Natural killer cell treated with Interleukin-12 subunit alpha and Interleukin-12 subunit beta and Interleukin-15 and Interleukin-18, amount 100 ng/mL, for 72 hours (primary cell): ENCODE measurements around the gene AMBRA1. TPM values are rescaled to one million over a fixed set of nuclear protein-coding genes. Genes with fewer than 3 reads are reported as not detected.

Source experiments
- ATAC-seq, 2 donors: fragments of 150-1000 bp; cut with Tn5 transposase in 1 of 2; sonication (Bioruptor Pico), chemical (Tn5 transposase) in 1 of 2; 2 replicates each; pipeline ENCODE4 v1.10.0; 2021
- DNase-seq: peaks from one replicate; pipeline ENCODE4 v3.0.0; 2022; ENCODE audit warnings: low spot score
- H3K27ac Mint-ChIP-seq, 2 donors: 1 replicate in 1 of 2; 2 replicates in 1 of 2; pipeline ENCODE4 v1.8.0; 2022; ENCODE audit warnings: mixed read lengths in 2 of 2, mild to moderate bottlenecking in 1 of 2, moderate library complexity in 1 of 2
- H3K27me3 Mint-ChIP-seq, 2 donors: 1 replicate in 1 of 2; 2 replicates in 1 of 2; pipeline ENCODE4 v1.8.0; 2022; ENCODE audit warnings: mixed read lengths in 2 of 2
- H3K36me3 Mint-ChIP-seq: one replicate; pipeline ENCODE4 v1.8.0; 2022; ENCODE audit warnings: mixed read lengths
- H3K4me1 Mint-ChIP-seq, 2 donors: 1 replicate in 1 of 2; 2 replicates in 1 of 2; pipeline ENCODE4 v1.8.0; 2022; ENCODE audit warnings: low read depth in 2 of 2, mixed read lengths in 2 of 2, mild to moderate bottlenecking in 1 of 2
- H3K4me3 Mint-ChIP-seq: one replicate; pipeline ENCODE4 v1.8.0; 2022; ENCODE audit warnings: mixed read lengths
- H3K9me3 Mint-ChIP-seq: 2 replicates; pipeline ENCODE4 v1.8.0; 2022; ENCODE audit warnings: mixed read lengths
- total RNA-seq, 2 donors: library from RNA; stranded (reverse); gene quantifications; one replicate each; pipeline ENCODE4 v1.2.3, GENCODE V29; 2022

Gene AMBRA1
- total RNA-seq, 2 donors from 2014 or later, result 50.7 to 72.4 TPM

DNA sequence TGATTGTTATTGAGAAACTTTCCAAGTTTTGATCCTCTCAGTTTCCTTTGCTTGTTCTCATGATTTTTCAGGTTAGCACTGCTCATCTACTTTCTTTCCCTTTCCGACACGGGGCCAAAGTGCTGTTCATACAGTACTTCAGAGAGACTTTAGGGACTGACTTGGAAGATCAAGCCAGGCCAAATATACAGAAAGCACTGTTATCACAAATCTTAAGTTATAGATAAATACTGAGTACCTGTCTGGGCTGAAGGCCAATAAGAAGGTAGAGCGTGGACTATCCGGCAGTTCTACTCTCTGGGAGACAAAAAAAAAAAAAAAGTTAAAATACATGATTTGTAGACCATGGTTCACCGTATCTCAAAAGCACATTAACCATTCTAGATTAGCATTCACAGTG is 46.2 kb downstream of the AMBRA1 start:
- ATAC-seq (no peak), DNase-seq (no peak)
- no peaks in the 10 kb centered on the region for H3K27me3 Mint-ChIP-seq
- peaks cover 19% of the 10 kb centered on the region for H3K36me3 Mint-ChIP-seq
- H3K27ac Mint-ChIP-seq, result no peak overlapping the region
- H3K4me3 Mint-ChIP-seq, result no peak overlapping the region
- no peaks in the 10 kb centered on the region for H3K9me3 Mint-ChIP-seq
- H3K4me1 Mint-ChIP-seq, result peaks cover 0 to 13% of the 10 kb centered on the region in 2 donors

DNA sequence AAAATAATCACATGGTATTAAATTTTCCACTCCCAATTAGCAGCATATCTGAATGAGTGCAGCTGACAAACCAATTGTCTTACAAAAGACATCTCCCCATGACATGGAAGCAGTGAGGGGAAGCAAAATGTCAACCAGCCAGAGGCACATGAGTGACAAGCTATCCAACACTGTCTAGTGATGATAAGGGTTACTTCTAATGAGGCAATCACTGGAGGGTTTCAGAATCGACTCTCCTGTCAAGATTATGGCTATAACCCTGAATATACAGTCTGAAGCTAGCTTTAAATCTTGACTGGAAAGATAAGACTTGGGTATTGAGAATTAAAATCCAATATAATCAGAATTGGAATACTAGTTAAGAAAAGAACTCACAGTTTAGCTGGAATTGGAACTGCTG is 50.3 kb downstream of the AMBRA1 start:
- no peaks in the 10 kb centered on the region for H3K27me3 Mint-ChIP-seq
- peaks cover 0 to 6% of the 10 kb centered on the region in 2 donors for H3K4me1 Mint-ChIP-seq
- ATAC-seq (no peak), DNase-seq (no peak)
- peaks cover 19% of the 10 kb centered on the region for H3K36me3 Mint-ChIP-seq
- no peaks in the 10 kb centered on the region for H3K9me3 Mint-ChIP-seq
- H3K4me3 Mint-ChIP-seq, result no peak overlapping the region
- no peak overlapping the region for H3K27ac Mint-ChIP-seq

GRCh38 chr11:46541593-46542371 is 52.0 kb downstream of the AMBRA1 start:
- H3K4me3 Mint-ChIP-seq, result no peak overlapping the region
- H3K9me3 Mint-ChIP-seq, result no peaks in the 10 kb centered on the region
- no peak overlapping the region for H3K27ac Mint-ChIP-seq
- peaks cover 9% of the 10 kb centered on the region in 2 donors for H3K4me1 Mint-ChIP-seq
- H3K36me3 Mint-ChIP-seq, result peaks cover 19% of the 10 kb centered on the region
- ATAC-seq (no peak), DNase-seq (no peak)
- no peaks in the 10 kb centered on the region for H3K27me3 Mint-ChIP-seq

DNA sequence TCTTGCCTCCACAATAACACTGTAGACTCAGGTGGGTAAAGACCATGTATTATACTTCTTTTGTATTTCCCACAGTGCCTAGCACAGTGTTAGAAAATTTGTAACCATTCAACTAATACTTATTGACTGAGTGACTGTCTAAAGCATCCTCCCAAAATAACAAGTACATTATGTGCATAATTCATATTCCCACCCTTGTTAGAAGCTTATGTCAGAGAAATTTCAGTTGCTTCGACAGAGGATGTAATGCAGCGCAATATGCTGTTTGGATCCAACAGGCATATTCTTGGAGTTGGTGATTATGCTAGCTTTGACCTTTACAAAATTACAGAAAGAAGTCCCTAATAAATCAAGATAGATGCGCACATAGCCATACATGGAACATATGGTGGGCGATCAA is 53.0 kb downstream of the AMBRA1 start:
- DNase-seq, result no peak
- no peak for ATAC-seq
- Mint-ChIP-seq H3K9me3 (no peaks in the 10 kb centered on the region), H3K27ac (no peak overlapping the region), H3K36me3 (peaks cover 13% of the 10 kb centered on the region), H3K4me1 (peaks cover 15 to 17% of the 10 kb centered on the region in 2 donors), H3K27me3 (no peaks in the 10 kb centered on the region), H3K4me3 (no peak overlapping the region)

- Mint-ChIP-seq H3K4me1 (peaks cover 30 to 31% of the 10 kb centered on the region in 2 donors), H3K4me3 (no peak overlapping the region), H3K27me3 (no peaks in the 10 kb centered on the region), H3K36me3 (no peaks in the 10 kb centered on the region), H3K27ac (no peak overlapping the region), H3K9me3 (no peaks in the 10 kb centered on the region)
- peak; percentile 66 to 76 for ATAC-seq
- peak; percentile 65 for DNase-seq
Observed at GRCh38 chr11:46537537-46538295, 56.1 kb downstream of the AMBRA1 start.

DNA sequence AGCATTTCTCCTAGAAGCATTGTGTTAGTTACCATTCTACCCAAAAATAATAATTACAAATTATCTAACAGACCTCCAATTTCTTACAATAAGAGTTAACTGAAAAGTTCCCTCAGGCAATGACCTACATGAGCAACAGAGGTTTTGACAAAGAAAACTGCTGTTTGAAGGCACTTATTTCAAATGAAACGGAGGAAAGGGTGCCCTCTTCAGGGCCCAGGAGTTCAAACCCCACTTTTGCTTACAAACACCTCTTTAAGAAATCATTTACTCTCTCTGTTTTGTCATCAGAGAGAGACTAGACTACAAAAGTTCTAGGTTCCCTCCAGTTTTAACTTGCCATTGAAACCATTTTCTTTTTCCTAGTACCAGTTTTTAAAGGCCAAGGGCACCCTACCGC is 56.7 kb downstream of the AMBRA1 start:
- DNase-seq (no peak), ATAC-seq (no peak)
- Mint-ChIP-seq H3K4me3 (no peak overlapping the region), H3K27ac (no peak overlapping the region), H3K4me1 (peaks cover 30 to 31% of the 10 kb centered on the region in 2 donors), H3K9me3 (no peaks in the 10 kb centered on the region), H3K36me3 (no peaks in the 10 kb centered on the region), H3K27me3 (no peaks in the 10 kb centered on the region)

DNA sequence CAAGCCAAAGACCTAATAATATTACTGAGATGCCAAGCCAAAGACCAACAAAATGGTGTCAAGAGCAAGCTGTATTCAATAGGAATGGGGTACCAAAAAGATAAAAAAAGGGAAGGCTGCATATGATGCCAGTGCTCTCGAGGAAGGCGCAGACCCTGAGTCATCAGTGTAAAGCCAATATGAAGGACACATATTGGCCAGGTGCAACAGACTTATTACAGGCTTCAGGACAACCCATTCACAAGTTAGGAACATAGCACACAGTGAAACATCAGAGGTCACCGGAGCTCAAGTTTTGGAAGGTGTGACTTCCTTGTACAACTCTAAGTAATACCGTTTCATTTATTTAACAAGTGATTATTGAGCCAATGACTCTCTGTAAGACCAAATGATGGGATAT is 58.1 kb downstream of the AMBRA1 start:
- no peak overlapping the region for H3K27ac Mint-ChIP-seq
- peaks cover 31 to 35% of the 10 kb centered on the region in 2 donors for H3K4me1 Mint-ChIP-seq
- H3K4me3 Mint-ChIP-seq, result no peak overlapping the region
- H3K27me3 Mint-ChIP-seq, result no peaks in the 10 kb centered on the region
- ATAC-seq (no peak), DNase-seq (no peak)
- H3K36me3 Mint-ChIP-seq, result no peaks in the 10 kb centered on the region
- no peaks in the 10 kb centered on the region for H3K9me3 Mint-ChIP-seq

DNA sequence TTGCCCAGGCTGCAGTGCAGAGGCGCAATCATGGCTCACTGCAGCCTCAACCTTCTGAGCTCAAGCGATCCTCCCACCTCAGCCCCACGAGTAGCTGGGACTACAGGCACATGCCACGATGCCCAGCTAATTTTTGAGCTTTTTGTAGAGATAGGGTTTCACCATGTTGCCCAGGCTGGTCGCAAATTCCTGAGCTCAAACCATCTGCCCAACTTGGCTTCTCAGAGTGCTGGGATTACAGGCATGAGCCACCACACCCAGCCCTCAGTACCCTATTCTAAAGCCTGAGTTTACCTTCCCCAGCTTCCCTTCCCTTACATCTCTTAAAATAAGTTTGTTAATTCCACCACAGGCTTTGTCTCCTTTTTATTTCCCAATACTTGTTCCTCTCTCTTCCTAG is 59.1 kb downstream of the AMBRA1 start:
- Mint-ChIP-seq H3K27me3 (no peaks in the 10 kb centered on the region), H3K36me3 (no peaks in the 10 kb centered on the region), H3K9me3 (no peaks in the 10 kb centered on the region), H3K27ac (no peak overlapping the region), H3K4me1 (peaks cover 31 to 42% of the 10 kb centered on the region in 2 donors), H3K4me3 (no peak overlapping the region)
- ATAC-seq (no peak), DNase-seq (no peak)

GRCh38 chr11:46533396-46534100 is 60.3 kb downstream of the AMBRA1 start:
- Mint-ChIP-seq H3K4me1 (peaks cover 41 to 53% of the 10 kb centered on the region in 2 donors), H3K27me3 (no peaks in the 10 kb centered on the region), H3K9me3 (no peaks in the 10 kb centered on the region), H3K27ac (no peak overlapping the region), H3K4me3 (no peak overlapping the region), H3K36me3 (no peaks in the 10 kb centered on the region)
- ATAC-seq (no peak), DNase-seq (no peak)

DNA sequence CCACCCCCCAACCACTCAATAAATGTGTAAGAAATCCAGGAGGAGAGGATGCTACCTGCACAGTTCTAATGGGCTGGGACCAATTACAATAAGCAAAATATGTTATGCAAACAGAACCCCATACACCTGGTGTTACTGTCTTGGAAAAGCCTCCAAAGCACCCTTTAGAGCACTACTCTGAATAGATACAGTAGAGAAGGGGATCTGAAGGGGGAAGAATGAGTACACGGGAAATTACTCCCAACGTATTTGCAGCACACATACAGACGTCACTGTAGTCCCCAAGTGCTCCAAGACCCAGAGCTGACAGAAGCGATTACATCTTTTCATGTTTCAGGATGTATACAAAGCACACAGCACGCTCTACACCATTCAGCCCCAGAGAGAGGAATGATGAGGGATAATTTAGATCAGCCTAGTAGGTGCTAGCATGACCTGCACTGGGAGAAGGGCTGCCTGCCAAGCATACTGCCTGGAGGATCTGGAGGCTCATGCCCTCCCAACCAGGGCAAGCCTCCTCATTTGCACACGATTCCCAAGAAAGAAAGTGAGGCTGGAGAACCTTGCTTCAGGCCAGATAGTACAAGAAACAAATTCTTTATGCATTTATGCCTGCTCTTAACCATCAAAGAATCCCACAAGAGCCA is 63.8 kb downstream of the AMBRA1 start:
- DNase-seq (no peak), ATAC-seq (no peak)
- H3K27me3 Mint-ChIP-seq, result no peaks in the 10 kb centered on the region
- H3K4me1 Mint-ChIP-seq, result peaks cover 27 to 37% of the 10 kb centered on the region in 2 donors
- H3K36me3 Mint-ChIP-seq, result no peaks in the 10 kb centered on the region
- no peak overlapping the region for H3K27ac Mint-ChIP-seq
- H3K9me3 Mint-ChIP-seq, result no peaks in the 10 kb centered on the region
- H3K4me3 Mint-ChIP-seq, result no peak overlapping the region

- Mint-ChIP-seq H3K27ac (peak overlapping the region in 1 of 2 donors; percentile 47), H3K36me3 (no peaks in the 10 kb centered on the region), H3K4me1 (peaks cover 23 to 33% of the 10 kb centered on the region in 2 donors), H3K27me3 (no peaks in the 10 kb centered on the region), H3K4me3 (no peak overlapping the region), H3K9me3 (no peaks in the 10 kb centered on the region)
- DNase-seq, result peak; percentile 75
- ATAC-seq, result peak; percentile 87 to 90
Observed at GRCh38 chr11:46529095-46529905, 64.5 kb downstream of the AMBRA1 start.

DNA sequence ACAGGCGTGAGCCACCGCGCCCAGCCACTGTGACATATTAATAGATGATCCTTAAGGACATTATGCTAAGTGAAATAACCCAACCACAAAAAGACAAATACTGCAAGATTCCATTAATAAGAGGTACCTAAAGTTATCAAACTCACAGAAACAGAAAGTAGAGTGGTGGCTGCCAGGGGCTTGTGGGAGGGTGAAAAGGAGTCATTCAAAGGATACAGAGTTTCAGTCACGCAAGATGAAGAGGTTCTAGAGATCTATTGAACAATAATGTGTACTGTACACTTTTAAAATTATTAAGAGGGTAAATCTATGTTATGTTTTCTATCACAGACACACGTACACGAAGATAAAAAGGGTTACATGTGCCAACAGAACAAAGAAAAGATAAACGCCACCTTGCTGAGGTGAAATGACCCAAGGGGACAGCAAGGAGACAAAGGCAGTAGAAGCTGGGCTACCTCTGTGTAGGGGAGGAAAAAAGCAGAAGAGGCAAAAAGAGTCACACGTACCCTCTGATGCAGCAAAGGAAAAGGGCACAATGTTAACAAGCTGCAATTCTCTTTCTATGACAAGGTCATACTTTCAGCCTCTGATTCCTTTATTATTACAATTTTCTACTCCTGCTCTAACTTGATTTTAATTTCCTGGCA is 65.3 kb downstream of the AMBRA1 start:
- peak overlapping the region in 1 of 2 donors; percentile 47 for H3K27ac Mint-ChIP-seq
- ATAC-seq, result no peak
- H3K9me3 Mint-ChIP-seq, result no peaks in the 10 kb centered on the region
- H3K4me1 Mint-ChIP-seq, result peaks cover 18 to 30% of the 10 kb centered on the region in 2 donors
- H3K4me3 Mint-ChIP-seq, result peak overlapping the region; percentile 30
- DNase-seq, result no peak
- H3K27me3 Mint-ChIP-seq, result no peaks in the 10 kb centered on the region
- no peaks in the 10 kb centered on the region for H3K36me3 Mint-ChIP-seq
